Stomach (tissue), 4 donors: ENCODE data around the gene CDIP1.

Experiments used
- CTCF ChIP-seq, 7 experiments: fragments of 450-650 bp in 4 of 7; fragments of 200-600 bp in 3 of 7; sonication (generic) in 3 of 7; IDR thresholded peaks; one replicate each; pipeline ENCODE4 v1.5.1; 2016 to 2019; ENCODE audit warnings: antibody characterized with exemption in 7 of 7, control low read depth in 2 of 7, mild to moderate bottlenecking in 1 of 7
- EP300 ChIP-seq: sonication (generic); formaldehyde crosslinking; IDR thresholded peaks from one replicate; pipeline ENCODE4 v1.6.1; 2017; ENCODE audit warnings: antibody characterized with exemption
- POLR2A ChIP-seq, 4 donors: fragments of 450-650 bp; IDR thresholded peaks; one replicate each; pipeline ENCODE4 v1.6.1; 2016; ENCODE audit warnings: antibody characterized with exemption in 4 of 4, control low read depth in 2 of 4, mild to moderate bottlenecking in 1 of 4, moderate library complexity in 1 of 4
- POLR2AphosphoS5 ChIP-seq, 3 donors: sonication (generic); formaldehyde crosslinking; IDR thresholded peaks; one replicate each; pipeline ENCODE4 v1.6.1; 2016; ENCODE audit warnings: antibody characterized with exemption in 3 of 3

GRCh38 chr16:4557973-4558372 lies 19.4 kb upstream of the CDIP1 start:
- no peak for TF ChIP-seq CTCF (IDR thresholded peaks at IDR 0.05)
- no peak for TF ChIP-seq POLR2AphosphoS5 (IDR thresholded peaks at IDR 0.05)
- TF ChIP-seq EP300 = no peak
- TF ChIP-seq POLR2A (IDR thresholded peaks at IDR 0.05) = no peak
